Erythroblast (primary cell): ENCODE measurements around the gene GALNT10.

Experiments
- GATA1 ChIP-seq: IDR thresholded peaks from 2 replicates; pipeline ENCODE4 v1.6.1; 2011; ENCODE audit warnings: low read depth, mild to moderate bottlenecking, control low read depth, low read length, moderate library complexity
- POLR2A ChIP-seq: IDR thresholded peaks from 2 replicates; pipeline ENCODE4 v1.6.1; 2011; ENCODE audit warnings: mild to moderate bottlenecking, low read length

GRCh38 chr5:154410786-154411185 lies 220.3 kb downstream of the GALNT10 start:
- TF ChIP-seq POLR2A (no peak), GATA1 (no peak)
